ENCODE results near the gene RAB4A. TPM values are rescaled to one million over a fixed set of nuclear protein-coding genes. Genes with fewer than 3 reads are reported as not detected.
A peak's percentile ranks its signal among the peaks of the same experiment; 100 is the strongest.

RAB4A gene
- total and polyA plus RNA-seq, 2 of the 13 experiments (the other 11 are each of a cell fraction or from before 2014, with no cell fraction given), result 56.0 to 80.1 TPM

- Histone ChIP-seq H3K27ac (ENCODE audit: extremely low read length, insufficient read depth, low read length) (no peak overlapping the region), H3K4me1 (ENCODE audit: insufficient read depth, low read length) (peaks cover 53% of the 10 kb centered on the region), H3K9me3 (ENCODE audit: low read length) (no peaks in the 10 kb centered on the region), H3K36me3 (replicated peaks in 1 of 2; ENCODE audit: control insufficient read depth in 1 of 2, insufficient read depth in 2 of 2, low read length in 2 of 2) (no peaks in the 10 kb centered on the region), H3K79me2 (ENCODE audit: insufficient read depth, low read length) (no peaks in the 10 kb centered on the region), H3K27me3 (ENCODE audit: control insufficient read depth in 1 of 2, insufficient read depth in 2 of 2, low read length in 2 of 2) (0 out of 5 replicates have a peak, but pooled peaks cover 1 to 6% of the 10 kb centered on the region in 2 experiments), H4K20me1 (ENCODE audit: insufficient read depth, low read length) (no peaks in the 10 kb centered on the region), H3K4me2 (ENCODE audit: low read depth, low read length) (no peak overlapping the region), H2AFZ (ENCODE audit: low read length) (no peak overlapping the region), H3K4me3 (replicated peaks in 1 of 3; ENCODE audit: insufficient read depth in 1 of 3, low read depth in 2 of 3, low read length in 3 of 3) (0 out of 6 replicates have a peak overlapping the region, but pooled peaks of 1 of the 3 experiments have one; percentile 3), H3K9ac (ENCODE audit: insufficient read depth, low read depth, low read length) (no peak overlapping the region)
- DNase-seq (ENCODE audit: low spot score) (no peak), FAIRE-seq (no peak), ATAC-seq (no peak)
- 33% methylated on average over 3 of the region's 3 CpGs for WGBS (ENCODE audit: low lambda C conversion rate)
- no TSS peak for BruUV-seq (replicated peaks)
- CTCF ChIA-PET (ENCODE audit: low intra/inter-chr PET ratio, low total read pairs), result no interaction called here
- no peak for TF ChIP-seq CREB1 (IDR thresholded peaks at IDR 0.05)
- no peak for TF ChIP-seq CREB1 (CRISPR knock-in tag; IDR thresholded peaks at IDR 0.05)
- TF ChIP-seq STAG1 (CRISPR knock-in tag; IDR thresholded peaks at IDR 0.05), result peak; percentile 34
- TF ChIP-seq CTCF (CRISPR knock-in tag; IDR thresholded peaks at IDR 0.05), result peak; percentile 37
- in situ Hi-C loops (cut with HindIII; ENCODE audit: extremely low pct_ligation_motif_present, low pct_unique_long_range_greater_than_20kb), result loop anchor here (10.0 kb wide), 1 partner anchor 537 kb away; no protein-coding TSS in a partner anchor
- POLR2A ChIA-PET, result interaction anchor here (1.7 kb wide), 1 partner anchor 28 kb away, joined by 5 read pairs; no protein-coding TSS in a partner anchor
- intact Hi-C loops (cut with micrococcal nuclease; ENCODE audit: unreplicated experiment), result loop anchor here (2.0 kb wide), 1 partner anchor 539 kb away; no protein-coding TSS in a partner anchor
Observed at GRCh38 chr1:229231754-229232119, 39.2 kb upstream of the RAB4A start.

GRCh38 chr1:229234870-229235472 is 35.9 kb upstream of the RAB4A start:
- POLR2A ChIA-PET, result no interaction called here
- FAIRE-seq, result no peak
- no peak for DNase-seq (ENCODE audit: low spot score)
- intact Hi-C loops (cut with micrococcal nuclease; ENCODE audit: unreplicated experiment), result no loop called here
- H4K20me1 ChIP-seq (ENCODE audit: insufficient read depth, low read length), result no peaks in the 10 kb centered on the region
- no peak overlapping the region for H3K4me3 ChIP-seq (replicated peaks in 1 of 3; ENCODE audit: insufficient read depth in 1 of 3, low read depth in 2 of 3, low read length in 3 of 3)
- H3K9me3 ChIP-seq (ENCODE audit: low read length), result no peaks in the 10 kb centered on the region
- ATAC-seq, result no peak
- peaks cover 1 to 6% of the 10 kb centered on the region in 2 experiments; a peak in 1 of 5 replicates for H3K27me3 ChIP-seq (ENCODE audit: control insufficient read depth in 1 of 2, insufficient read depth in 2 of 2, low read length in 2 of 2)
- no TSS peak for BruUV-seq (replicated peaks)
- CTCF ChIA-PET (ENCODE audit: low intra/inter-chr PET ratio, low total read pairs), result no interaction called here
- WGBS (ENCODE audit: low lambda C conversion rate), result 65% methylated on average over 13 of the region's 13 CpGs
- H3K4me1 ChIP-seq (ENCODE audit: insufficient read depth, low read length), result peaks cover 37% of the 10 kb centered on the region
- no peak overlapping the region for H3K4me2 ChIP-seq (ENCODE audit: low read depth, low read length)
- no peak overlapping the region for H3K9ac ChIP-seq (ENCODE audit: insufficient read depth, low read depth, low read length)
- H3K36me3 ChIP-seq (replicated peaks in 1 of 2; ENCODE audit: control insufficient read depth in 1 of 2, insufficient read depth in 2 of 2, low read length in 2 of 2), result no peaks in the 10 kb centered on the region
- H2AFZ ChIP-seq (ENCODE audit: low read length), result no peak overlapping the region
- H3K79me2 ChIP-seq (ENCODE audit: insufficient read depth, low read length), result no peaks in the 10 kb centered on the region
- in situ Hi-C loops (cut with HindIII; ENCODE audit: extremely low pct_ligation_motif_present, low pct_unique_long_range_greater_than_20kb), result loop anchor here (10.0 kb wide), 1 partner anchor 540 kb away; no protein-coding TSS in a partner anchor
- H3K27ac ChIP-seq (ENCODE audit: extremely low read length, insufficient read depth, low read length), result no peak overlapping the region
- TF ChIP-seq ARID2 (CRISPR knock-in tag; IDR thresholded peaks at IDR 0.05; ENCODE audit: borderline replicate concordance) (no peak), HCFC1 (IDR thresholded peaks at IDR 0.05; ENCODE audit: low read depth, low read length) (no peak), MED8 (CRISPR knock-in tag; IDR thresholded peaks at IDR 0.05; ENCODE audit: insufficient replicate concordance) (no peak), SMAD9 (CRISPR knock-in tag; IDR thresholded peaks at IDR 0.05) (no peak), ETV6 (CRISPR knock-in tag; conservative IDR thresholded peaks at IDR 0.05) (no peak), AKAP8 (CRISPR knock-in tag; IDR thresholded peaks at IDR 0.05) (no peak), E2F2 (CRISPR knock-in tag; IDR thresholded peaks at IDR 0.05; ENCODE audit: borderline replicate concordance) (no peak), ATF6 (CRISPR knock-in tag; conservative IDR thresholded peaks at IDR 0.05) (no peak), SMC3 (IDR thresholded peaks at IDR 0.05; ENCODE audit: low read length) (no peak), YEATS4 (CRISPR knock-in tag; IDR thresholded peaks at IDR 0.05; ENCODE audit: borderline replicate concordance) (no peak)

Data from HepG2 (cell line).